Forelimb muscle (tissue), 1 donor: ENCODE measurements around the gene RAI2. TPM values are rescaled to one million over a fixed set of nuclear protein-coding genes. Genes with fewer than 3 reads are reported as not detected.
"Not testable (repeated sequence)": the region's sequence is repeated elsewhere in the genome, so short reads cannot be mapped to it uniquely, and the experiment has no call there.

Source experiments
- DNase-seq: peaks from one replicate; pipeline ENCODE4 v3.0.0-alpha.2; 2013; ENCODE audit warnings: low read depth
- polyA plus RNA-seq: library from polyadenylated mRNA; unstranded; fragments of 120-200 nt; gene quantifications from one replicate; pipeline ENCODE4 v1.2.1, GENCODE V29; 2013; ENCODE audit not compliant: insufficient read length

The RAI2 gene
- polyA plus RNA-seq, 1 donor: 8.0 TPM

GRCh38 chrX:17786554-17787347 lies 74.3 kb downstream of the RAI2 start:
- DNase-seq: not testable (repeated sequence)

GRCh38 chrX:17779434-17779833 lies 81.7 kb downstream of the RAI2 start:
- no peak for DNase-seq

DNA sequence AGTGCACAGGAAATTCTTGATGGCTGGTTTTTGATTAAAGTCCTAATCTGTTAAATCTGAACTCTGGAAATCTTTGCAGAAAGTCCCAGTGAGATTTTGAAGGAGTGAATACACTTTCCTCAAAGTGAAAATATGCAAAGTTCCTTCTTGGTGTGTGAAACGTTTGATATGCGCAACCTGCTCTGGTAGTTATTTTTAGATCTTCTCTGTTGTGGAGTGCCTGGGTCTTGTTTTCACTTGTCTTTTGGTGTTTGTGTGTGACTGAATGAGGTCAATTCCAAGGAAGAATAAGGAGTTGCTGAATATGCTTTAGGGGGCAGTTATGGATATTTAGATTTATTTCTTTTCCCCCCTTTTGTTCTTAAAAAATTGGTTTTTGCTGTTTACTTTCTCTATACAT lies 82.1 kb downstream of the RAI2 start:
- DNase-seq: no peak

DNA sequence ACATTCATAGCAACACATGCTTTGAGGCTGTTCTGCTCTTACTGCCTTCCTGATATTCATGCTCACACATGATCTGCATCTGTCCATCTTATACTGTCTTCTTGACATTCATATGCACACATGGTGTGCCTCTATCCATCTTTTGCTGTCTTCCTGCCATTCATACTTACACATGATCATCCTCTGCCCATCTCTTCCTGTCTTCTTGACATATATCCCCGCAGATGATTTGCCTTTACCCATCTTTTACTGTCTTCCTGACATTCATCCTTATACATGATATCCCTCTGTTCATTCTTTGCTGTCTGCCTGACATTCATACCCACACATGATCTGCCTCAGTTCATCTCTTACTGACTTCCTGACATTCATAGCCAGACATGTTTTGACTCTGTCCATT lies 87.0 kb downstream of the RAI2 start:
- DNase-seq: no peak

DNA sequence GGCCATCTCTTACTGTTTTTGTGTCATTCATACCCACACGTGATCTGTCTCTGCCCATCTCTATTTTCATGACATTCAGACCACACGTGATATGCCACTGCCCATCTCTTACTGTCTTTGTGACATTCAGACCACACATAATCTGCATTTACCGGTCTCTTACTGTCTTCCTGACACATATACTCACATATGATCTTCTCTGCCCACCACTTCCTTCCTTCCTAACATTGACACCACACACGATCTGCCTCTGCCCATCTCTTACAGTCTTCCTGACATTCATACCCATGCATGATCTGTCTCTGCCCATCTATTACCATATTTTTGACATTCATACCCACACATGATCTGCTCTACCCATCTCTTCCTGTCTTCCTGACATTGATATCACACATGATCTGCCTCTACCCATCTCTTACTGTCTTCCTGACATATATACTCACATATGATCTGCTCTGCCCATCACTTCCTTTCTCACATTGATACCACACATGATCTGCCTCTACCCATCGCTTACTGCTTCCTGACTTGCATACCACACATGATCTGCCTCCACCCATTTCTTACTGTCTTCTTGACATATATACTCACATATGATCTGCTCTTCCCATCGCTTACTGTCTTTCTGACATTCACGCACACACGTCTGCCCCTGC lies 87.7 kb downstream of the RAI2 start:
- DNase-seq: no peak

- DNase-seq: no peak
Observed at GRCh38 chrX:17769701-17770269, 91.3 kb downstream of the RAI2 start.

GRCh38 chrX:17768997-17769396 lies 92.1 kb downstream of the RAI2 start:
- DNase-seq: no peak

GRCh38 chrX:17767734-17768133 lies 93.4 kb downstream of the RAI2 start:
- no peak for DNase-seq

- no peak for DNase-seq
Observed at GRCh38 chrX:17759990-17760389, 101.1 kb downstream of the RAI2 start.

DNA sequence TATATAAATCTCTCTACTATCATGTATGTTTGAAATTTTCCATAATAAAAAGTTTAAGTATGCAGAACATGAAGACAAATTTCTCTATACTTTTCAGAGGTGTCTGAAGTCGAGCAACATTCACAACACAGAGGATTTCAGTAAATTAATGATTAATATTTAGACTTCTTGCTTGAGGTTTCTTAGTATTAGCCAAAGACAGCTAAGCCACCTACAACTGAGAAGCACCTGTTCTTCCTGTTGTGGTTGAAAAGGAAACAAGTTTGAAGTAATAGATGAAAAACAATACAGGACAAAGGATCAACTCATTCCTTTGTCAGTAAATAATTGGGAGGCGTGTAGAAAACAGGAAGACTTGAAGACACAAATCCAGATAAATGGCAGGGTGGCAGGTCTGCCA lies 102.7 kb downstream of the RAI2 start:
- no peak for DNase-seq

- no peak for DNase-seq
Observed at GRCh38 chrX:17750436-17750835, 110.7 kb downstream of the RAI2 start.

Other genes starting within 250 kb of the RAI2 start
- gene SCML1, start 123.8 kb downstream of the RAI2 start, polyA plus RNA-seq: 13.6 TPM